Measurements from ENCODE around the gene DAZAP1. TPM values are rescaled to one million over a fixed set of nuclear protein-coding genes. Genes with fewer than 3 reads are reported as not detected.
A peak's percentile ranks its signal among the peaks of the same experiment; 100 is the strongest.

DAZAP1 gene
- 100 to 1,000 TPM; 214 to 217 TPM for total RNA-seq

DNA sequence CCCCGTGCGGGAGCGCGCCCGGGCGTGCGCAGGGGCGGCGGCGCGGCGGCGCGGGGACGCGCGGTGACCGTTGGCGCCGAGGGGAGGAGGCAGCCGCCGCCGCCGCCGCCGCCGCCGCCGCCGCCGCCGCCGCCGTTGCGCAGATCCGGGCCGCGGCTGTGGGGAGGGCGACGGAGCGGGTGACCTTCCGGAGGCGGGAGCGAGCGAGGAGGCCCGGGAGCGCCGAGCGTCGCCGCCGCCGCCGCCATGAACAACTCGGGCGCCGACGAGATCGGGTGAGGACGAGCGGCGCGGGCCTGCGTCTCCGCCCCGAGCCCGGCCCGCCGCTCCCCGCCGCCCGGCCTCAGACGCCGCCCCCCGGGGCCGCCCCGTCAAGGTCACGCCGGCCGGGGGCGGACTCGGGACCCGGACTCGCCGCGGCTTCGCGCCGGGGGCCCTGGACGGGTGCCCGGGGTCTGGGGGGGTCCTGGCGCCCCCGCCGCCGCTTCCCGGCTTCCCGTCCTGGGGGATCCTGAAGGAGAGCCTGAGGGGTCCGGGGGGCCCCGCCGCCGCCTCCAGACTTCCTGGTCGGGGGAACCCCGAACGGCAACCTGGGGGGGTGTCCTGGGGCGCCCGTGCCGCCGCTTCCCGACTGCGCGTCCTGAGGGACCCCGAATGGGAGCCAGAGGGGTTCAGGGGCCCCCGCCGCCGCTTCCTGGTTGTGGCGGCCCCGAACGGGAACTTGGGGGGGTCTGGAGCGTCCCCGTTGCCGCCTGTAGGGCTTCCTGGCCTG, at the start of gene DAZAP1:
Gene DAZAP1 (plus strand): TSS at position 59 of the 772 bp plus-strand sequence. CDS start 188 bp downstream, at position 247.
- peak within 1 kb of the TSS; percentile 82 for H3K27ac Mint-ChIP-seq
- DNase-seq (peak; percentile 70), ATAC-seq (ENCODE audit: low read depth) (peak; percentile 16)
- POLR2A ChIA-PET = no interaction called here
- H3K4me1 Mint-ChIP-seq = peaks cover 38% of the 10 kb centered on the region
- H3K36me3 Mint-ChIP-seq = peaks cover 15% of the 10 kb centered on the region
- peak within 1 kb of the TSS; percentile 94 for H3K4me3 Mint-ChIP-seq
- peaks cover 3% of the 10 kb centered on the region for H3K27me3 Mint-ChIP-seq
- H3K9me3 Mint-ChIP-seq = no peaks in the 10 kb centered on the region

DNA sequence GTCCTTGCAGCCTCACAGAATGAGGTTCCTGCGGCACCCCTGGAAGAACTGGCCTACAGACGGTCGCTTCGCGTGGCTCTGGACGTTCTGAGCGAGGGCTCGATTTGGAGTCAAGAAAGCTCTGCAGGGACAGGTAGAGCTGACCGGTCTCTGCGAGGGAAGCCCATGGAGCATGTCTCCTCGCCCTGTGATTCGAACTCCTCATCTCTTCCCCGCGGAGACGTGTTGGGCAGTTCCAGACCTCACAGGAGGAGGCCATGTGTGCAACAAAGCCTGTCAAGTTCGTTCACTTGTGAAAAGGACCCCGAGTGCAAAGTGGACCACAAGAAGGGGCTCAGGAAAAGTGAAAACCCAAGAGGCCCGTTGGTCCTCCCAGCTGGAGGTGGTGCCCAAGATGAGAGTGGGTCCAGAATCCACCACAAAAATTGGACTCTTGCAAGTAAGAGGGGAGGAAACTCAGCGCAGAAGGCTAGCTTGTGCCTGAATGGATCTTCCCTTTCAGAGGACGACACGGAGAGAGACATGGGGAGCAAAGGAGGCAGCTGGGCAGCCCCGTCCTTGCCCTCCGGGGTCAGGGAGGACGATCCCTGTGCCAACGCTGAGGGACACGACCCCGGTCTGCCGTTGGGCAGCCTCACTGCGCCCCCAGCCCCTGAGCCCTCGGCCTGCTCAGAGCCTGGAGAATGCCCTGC, 47.1 kb upstream of the DAZAP1 start:
- no peak for DNase-seq
- Mint-ChIP-seq H3K4me3 (no peak overlapping the region), H3K36me3 (peaks cover 14% of the 10 kb centered on the region), H3K27me3 (no peaks in the 10 kb centered on the region), H3K4me1 (peaks cover 30% of the 10 kb centered on the region), H3K9me3 (no peaks in the 10 kb centered on the region), H3K27ac (no peak overlapping the region)
- ATAC-seq (ENCODE audit: low read depth) = no peak
- POLR2A ChIA-PET = no interaction called here

DNA sequence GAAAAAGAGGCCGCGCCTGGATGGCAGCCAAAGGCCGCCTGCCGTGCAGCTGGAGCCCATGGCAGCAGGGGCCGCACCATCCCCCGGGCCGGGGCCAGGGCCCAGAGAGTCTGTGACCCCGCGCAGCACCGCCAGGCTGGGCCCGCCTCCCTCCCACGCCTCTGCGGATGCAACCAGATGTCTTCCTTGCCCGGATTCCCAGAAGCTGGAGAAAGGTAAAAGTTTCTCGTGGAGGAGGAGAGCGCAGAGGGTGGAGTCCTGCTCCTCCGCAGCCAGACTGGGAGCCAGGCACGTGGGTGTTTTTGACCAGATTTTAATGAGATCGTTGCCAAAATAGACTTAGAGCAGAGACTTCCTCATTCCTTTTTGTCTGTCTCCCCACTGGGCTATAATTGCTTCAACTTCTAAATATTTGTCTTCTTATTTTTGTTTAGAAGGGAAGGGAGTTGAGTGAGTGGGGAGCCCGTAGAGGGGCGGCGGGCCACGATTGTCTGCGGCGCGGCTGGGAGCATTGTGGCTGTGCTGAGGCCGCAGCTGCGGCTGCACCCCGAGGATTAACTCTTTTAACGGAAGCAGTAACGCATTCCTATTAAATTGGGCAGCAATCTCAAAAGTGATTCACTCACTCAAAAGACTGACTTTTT, 46.4 kb upstream of the DAZAP1 start:
- no peaks in the 10 kb centered on the region for H3K27me3 Mint-ChIP-seq
- H3K36me3 Mint-ChIP-seq = peaks cover 14% of the 10 kb centered on the region
- H3K4me1 Mint-ChIP-seq = peaks cover 24% of the 10 kb centered on the region
- H3K4me3 Mint-ChIP-seq = no peak overlapping the region
- no peak overlapping the region for H3K27ac Mint-ChIP-seq
- POLR2A ChIA-PET = no interaction called here
- DNase-seq (no peak), ATAC-seq (ENCODE audit: low read depth) (no peak)
- no peaks in the 10 kb centered on the region for H3K9me3 Mint-ChIP-seq

DNA sequence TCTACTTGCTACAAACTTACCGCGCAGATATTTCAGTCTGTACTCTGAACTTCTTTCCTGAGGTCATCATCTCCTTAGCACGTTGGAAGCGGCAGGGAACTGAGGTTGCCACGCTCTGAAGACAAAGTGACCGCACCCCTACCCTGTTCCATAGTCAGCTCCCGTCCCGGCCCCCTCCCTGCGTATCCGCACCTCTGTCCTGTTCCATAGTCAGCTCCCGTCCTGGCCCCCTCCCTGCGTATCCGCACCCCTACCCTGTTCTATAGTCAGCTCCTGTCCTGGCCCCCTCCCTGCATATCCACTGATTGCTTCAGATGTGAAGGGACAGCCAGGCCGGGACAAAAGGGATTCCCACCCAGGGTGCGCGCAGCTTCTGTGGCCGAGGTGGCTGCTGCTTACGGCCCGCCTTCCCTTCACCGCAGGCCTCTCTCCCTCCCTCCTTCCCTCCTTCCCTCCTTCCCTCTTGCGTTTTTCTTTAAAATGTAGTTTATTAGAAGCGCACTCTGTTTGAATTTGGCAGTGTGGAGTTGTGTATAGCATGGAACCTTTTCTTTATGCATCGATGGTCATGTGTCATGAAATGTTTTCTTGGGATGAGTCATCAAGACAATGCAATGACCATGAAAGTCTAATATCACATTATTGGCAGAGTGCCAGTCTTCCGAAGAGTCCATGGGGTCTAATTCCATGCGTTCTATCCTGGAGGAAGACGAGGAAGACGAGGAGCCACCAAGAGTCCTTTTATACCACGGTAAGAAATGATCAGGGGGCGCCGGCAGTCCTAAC, 45.6 kb upstream of the DAZAP1 start:
- Mint-ChIP-seq H3K27me3 (no peaks in the 10 kb centered on the region), H3K4me1 (peaks cover 23% of the 10 kb centered on the region), H3K27ac (no peak overlapping the region), H3K9me3 (no peaks in the 10 kb centered on the region), H3K4me3 (no peak overlapping the region), H3K36me3 (peaks cover 14% of the 10 kb centered on the region)
- no peak for ATAC-seq (ENCODE audit: low read depth)
- POLR2A ChIA-PET = no interaction called here
- no peak for DNase-seq

DNA sequence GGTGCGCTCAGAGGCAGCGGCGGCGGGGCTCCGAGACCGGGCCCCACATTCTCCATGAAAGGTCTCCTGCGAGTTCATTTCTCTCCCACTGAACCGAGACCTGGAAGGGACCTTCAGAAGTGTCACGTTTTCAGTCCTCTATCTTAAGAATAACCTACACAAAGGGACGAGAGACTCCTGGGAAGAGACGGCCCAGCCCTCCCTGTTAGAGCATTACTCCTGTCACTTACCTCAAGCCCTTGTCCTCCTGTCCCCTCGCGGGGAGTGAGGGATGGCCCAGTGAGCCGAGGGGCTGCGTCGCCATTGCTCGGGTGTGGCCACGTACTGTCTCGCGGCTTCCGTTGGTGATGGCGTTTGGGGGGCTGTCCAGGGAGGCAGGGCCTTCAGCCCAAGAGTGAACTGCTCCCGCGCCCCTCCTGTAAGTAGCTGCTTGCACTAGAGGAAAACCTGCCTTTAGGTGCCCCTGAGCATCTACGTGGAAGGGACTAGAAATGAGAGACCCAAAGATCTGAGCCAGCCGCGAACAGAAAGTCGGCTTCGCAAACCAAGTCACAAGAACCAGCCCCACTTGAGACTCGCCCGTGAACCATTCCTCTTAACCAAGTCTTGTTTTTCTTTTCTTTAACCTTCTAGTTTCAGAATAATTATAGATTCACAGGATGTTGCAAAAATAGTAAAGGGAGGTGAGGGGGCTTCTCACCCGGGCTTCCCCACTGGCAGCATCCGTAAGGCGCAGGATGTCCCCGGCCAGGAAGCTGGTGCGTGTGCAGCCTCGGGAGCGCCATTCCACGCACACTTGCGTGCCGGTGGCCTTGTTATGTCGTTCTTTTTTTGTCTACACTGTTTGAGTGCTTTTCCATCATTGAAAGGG, 44.8 kb upstream of the DAZAP1 start:
- Mint-ChIP-seq H3K27ac (peak overlapping the region; percentile 83), H3K27me3 (no peaks in the 10 kb centered on the region), H3K9me3 (no peaks in the 10 kb centered on the region), H3K4me3 (peak overlapping the region; percentile 75), H3K4me1 (peaks cover 23% of the 10 kb centered on the region), H3K36me3 (peaks cover 13% of the 10 kb centered on the region)
- DNase-seq (no peak), ATAC-seq (ENCODE audit: low read depth) (no peak)
- POLR2A ChIA-PET = interaction anchor here (0.8 kb wide), 1 partner anchor 94 kb away, joined by 4 read pairs; no protein-coding TSS in a partner anchor

DNA sequence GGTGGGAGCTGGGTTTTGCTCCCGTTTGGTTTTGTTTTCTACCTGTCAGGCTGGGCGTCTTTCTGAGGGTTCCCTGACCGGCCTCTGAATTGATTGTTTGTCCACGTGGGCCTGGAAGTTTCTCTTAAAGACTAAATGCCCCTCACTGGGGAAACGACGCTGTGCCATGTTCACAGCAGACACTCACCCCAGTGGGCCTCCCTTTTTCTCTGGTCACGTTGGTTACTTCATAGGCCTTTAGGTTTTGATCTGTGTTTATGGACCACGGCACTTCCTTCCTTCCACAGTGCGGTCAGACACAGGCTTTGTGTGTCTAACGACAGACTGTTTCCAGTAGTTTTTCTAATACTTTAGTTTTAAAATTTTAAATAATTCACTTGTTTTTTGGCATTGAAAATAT, 43.8 kb upstream of the DAZAP1 start:
- POLR2A ChIA-PET = interaction anchor here (0.8 to 1.5 kb wide), 4 partner anchors 9 to 95 kb away, joined by 4 to 5 read pairs (median 4); partner anchors contain the start of gene FAM174C
- H3K27ac Mint-ChIP-seq = peak overlapping the region; percentile 83
- peaks cover 11% of the 10 kb centered on the region for H3K36me3 Mint-ChIP-seq
- peak; percentile 46 for DNase-seq
- no peaks in the 10 kb centered on the region for H3K9me3 Mint-ChIP-seq
- H3K4me3 Mint-ChIP-seq = peak overlapping the region; percentile 75
- ATAC-seq (ENCODE audit: low read depth) = peak; percentile 70
- no peaks in the 10 kb centered on the region for H3K27me3 Mint-ChIP-seq
- H3K4me1 Mint-ChIP-seq = peaks cover 23% of the 10 kb centered on the region

DNA sequence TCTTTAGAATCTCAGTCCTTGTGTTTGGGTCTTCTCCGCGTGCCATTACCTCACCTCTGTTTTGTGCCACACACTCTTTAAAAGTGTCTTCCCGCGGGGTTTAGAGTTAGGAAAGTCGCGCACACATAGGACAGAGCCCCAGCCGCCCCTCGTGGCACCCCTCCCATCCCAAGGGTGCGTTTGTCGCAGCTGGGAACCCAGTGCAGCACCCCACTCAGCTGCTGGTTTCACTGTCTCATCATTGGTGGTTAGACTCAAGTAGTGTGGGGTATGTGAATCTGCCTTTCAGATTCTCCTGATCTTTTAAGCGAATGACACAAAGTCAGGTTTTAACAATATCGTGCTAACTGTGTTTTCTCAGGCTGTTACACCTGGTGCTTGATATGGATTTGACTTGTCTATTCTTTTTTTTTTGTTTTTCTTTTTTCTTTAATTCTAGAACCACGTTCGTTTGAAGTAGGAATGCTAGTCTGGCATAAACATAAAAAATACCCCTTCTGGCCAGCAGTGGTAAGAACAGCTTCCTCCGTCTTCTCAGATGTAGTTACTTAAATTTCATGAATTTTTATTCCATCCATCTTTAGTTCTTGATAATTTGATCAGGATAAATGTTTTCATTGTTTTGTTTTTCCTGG, 43.2 kb upstream of the DAZAP1 start:
- H3K4me3 Mint-ChIP-seq = peak overlapping the region; percentile 75
- H3K9me3 Mint-ChIP-seq = no peaks in the 10 kb centered on the region
- DNase-seq (peak; percentile 54), ATAC-seq (ENCODE audit: low read depth) (peak; percentile 77)
- peaks cover 11% of the 10 kb centered on the region for H3K36me3 Mint-ChIP-seq
- POLR2A ChIA-PET = interaction anchor here (1.3 to 1.5 kb wide), 3 partner anchors 10 to 89 kb away, joined by 4 to 5 read pairs (median 5); partner anchors contain the start of gene FAM174C
- no peaks in the 10 kb centered on the region for H3K27me3 Mint-ChIP-seq
- peaks cover 23% of the 10 kb centered on the region for H3K4me1 Mint-ChIP-seq
- H3K27ac Mint-ChIP-seq = peak overlapping the region; percentile 80

DNA sequence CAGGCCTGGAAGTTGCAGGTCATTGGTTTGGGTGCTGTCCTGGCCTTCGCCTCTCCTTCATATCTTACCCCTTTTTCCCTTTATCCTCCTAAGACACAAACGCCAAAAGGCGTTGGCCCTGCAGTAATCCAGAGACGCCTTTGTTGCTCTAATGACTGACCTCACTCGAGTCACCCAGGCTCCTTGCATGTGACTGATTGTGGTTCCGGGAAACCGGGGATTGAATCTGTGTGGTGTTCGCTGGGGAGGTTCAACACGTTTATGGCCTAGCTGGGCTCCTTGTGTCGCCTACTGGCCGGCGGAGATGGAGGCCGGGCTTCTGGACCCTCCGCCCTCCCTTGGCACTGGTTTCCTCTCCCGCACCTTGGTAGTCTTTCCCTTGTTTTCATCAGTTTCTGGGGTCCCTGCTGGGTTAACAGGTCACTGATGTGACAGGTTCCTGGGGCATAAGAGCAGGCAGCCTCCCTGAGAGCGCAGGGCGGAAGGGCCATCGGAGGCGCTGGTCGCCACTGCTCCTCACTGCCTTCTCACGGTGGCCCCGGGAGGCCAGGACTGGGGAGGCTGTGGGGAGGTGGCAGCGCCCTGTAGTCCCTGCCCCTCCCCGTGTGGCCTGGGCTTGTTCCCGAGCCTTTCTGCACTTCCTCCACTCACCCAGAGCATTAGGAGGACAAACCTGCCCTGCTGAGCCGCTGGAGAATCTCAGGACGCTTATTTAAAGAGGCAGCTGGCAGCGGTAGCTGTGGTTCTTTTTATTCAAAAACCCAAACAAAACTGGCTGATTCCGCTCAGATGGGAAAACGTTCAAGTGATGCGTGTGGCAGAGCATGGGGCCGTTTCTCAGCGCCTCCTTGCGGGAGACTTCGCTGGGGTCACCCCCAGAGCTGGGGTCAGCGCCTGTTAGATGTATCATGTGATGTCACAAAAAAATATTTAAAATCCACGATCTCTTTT, 41.8 kb upstream of the DAZAP1 start:
- no peaks in the 10 kb centered on the region for H3K27me3 Mint-ChIP-seq
- ATAC-seq (ENCODE audit: low read depth) (no peak), DNase-seq (no peak)
- POLR2A ChIA-PET = no interaction called here
- H3K36me3 Mint-ChIP-seq = peaks cover 8% of the 10 kb centered on the region
- peaks cover 23% of the 10 kb centered on the region for H3K4me1 Mint-ChIP-seq
- no peak overlapping the region for H3K4me3 Mint-ChIP-seq
- H3K27ac Mint-ChIP-seq = no peak overlapping the region
- no peaks in the 10 kb centered on the region for H3K9me3 Mint-ChIP-seq

DNA sequence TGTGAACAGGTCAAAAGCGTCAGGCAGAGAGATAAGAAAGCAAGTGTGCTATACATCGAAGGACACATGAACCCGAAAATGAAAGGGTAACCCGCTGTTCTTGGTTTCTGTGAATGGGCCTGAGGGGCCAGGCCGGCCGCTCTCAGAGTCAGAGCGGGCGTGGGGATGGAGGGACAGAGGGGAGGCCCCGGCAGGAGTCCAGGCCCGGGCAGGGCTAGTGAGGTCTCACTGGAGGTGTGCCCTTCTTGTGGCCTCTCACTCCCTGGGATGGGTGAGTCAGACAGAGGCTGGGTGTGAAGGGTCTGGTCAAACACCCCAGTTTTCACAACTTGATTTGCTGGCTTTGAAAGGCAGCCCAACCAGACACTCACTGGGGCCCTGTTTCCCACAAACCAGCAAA, 41.1 kb upstream of the DAZAP1 start:
- DNase-seq = no peak
- Mint-ChIP-seq H3K27ac (no peak overlapping the region), H3K27me3 (no peaks in the 10 kb centered on the region), H3K36me3 (peaks cover 8% of the 10 kb centered on the region), H3K4me1 (peaks cover 23% of the 10 kb centered on the region), H3K4me3 (no peak overlapping the region), H3K9me3 (no peaks in the 10 kb centered on the region)
- no peak for ATAC-seq (ENCODE audit: low read depth)
- POLR2A ChIA-PET = no interaction called here

DNA sequence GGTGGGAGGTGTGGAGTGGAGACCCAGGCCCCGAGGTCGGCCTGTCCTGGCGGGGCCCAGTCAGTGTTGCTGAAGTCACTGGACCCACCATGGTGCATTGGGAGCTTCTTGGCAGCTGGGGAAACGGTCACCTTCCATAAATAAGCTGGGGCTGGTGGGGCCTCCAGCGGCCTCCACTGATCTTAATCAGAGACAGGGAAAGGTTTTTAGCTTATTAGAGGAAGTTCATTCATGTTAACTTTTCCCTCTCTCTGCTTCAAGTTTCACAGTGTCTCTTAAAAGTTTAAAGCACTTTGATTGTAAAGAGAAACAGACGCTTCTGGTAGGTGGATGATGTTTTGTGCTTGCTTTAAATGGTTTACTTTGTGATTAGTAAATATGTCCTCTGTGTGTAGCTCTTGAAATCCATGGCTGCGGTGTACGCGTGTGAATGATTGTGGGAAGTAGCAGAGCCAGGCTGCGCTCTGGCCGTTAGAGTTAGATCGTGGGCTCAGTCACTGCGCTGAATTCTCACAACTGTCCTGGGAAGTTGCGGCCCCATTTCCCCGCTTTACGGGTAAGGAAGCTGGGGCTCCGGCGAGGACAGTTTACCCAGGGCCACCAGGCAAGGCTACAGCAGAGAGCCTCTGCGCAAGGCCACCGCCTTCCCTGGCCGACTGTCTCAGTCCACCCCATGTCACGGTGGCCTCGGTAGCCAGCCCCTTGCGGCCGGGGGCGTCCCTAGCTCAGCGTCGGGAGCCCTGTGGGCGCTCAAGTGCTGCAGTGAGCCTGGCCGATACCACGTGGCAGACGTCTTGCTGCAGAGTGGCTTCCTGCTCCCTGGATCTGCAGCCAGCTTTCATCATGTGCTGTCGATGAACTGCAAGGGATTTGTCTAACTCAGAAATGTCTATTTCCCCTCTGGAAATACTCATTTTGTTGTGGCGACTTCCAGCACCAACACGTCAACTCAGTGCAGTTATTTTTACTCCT, 40.2 kb upstream of the DAZAP1 start:
- Mint-ChIP-seq H3K36me3 (peaks cover 3% of the 10 kb centered on the region), H3K27ac (no peak overlapping the region), H3K4me1 (peaks cover 21% of the 10 kb centered on the region), H3K27me3 (no peaks in the 10 kb centered on the region), H3K4me3 (no peak overlapping the region), H3K9me3 (no peaks in the 10 kb centered on the region)
- ATAC-seq (ENCODE audit: low read depth) (no peak), DNase-seq (no peak)
- POLR2A ChIA-PET = no interaction called here
